Left cardiac atrium (tissue), 4 donors: Measurements from ENCODE around the gene NGFR. TPM values are rescaled to one million over a fixed set of nuclear protein-coding genes. Genes with fewer than 3 reads are reported as not detected.

Experiments
- ATAC-seq, 2 donors: fragments of 200-7000 bp; cut with Tn5 transposase; one replicate each; pipeline ENCODE4 v1.9.1; 2020; ENCODE audit warnings: mild to moderate bottlenecking in 2 of 2, moderate library complexity in 2 of 2
- DNase-seq: peaks from one replicate; pipeline ENCODE4 v3.0.0-alpha.2; 2020
- intact Hi-C, 2 donors: fragments of 100-400 bp; cut with DNase I; formaldehyde crosslinking; loops; one replicate each; pipeline versions ENCODE4 v1.14.1 to v1.15.1; 2022 to 2023
- long read RNA-seq: library from polyadenylated mRNA; unstranded; transcript quantifications from one replicate; pipeline ENCODE4 v2.0.0, GENCODE V29; 2021
- total RNA-seq, 2 donors: library from RNA; stranded (reverse); fragmentation: NEBNext Ultra II Directional; extraction: Animal tissue kit (Norgen Biotek cat#: 25700); gene quantifications; one replicate each; pipeline ENCODE4 v1.2.1, GENCODE V29; 2021
- donor health status: DM: no; HTN: yes; CAD: no.
- donor health status: DM: no; HTN: yes; CAD: no; lungs with severe emphysema.
- donor health status: DM: yes; HTN: yes; CAD: no.
- donor health status: Dilated cardiomyopathy.

NGFR gene
- total RNA-seq, result 10 to 100 TPM; 13.7 to 31.1 TPM
- long read RNA-seq, partial matches to known transcripts, result 13 of 13 reads
- long read RNA-seq, other reads (novel, unspliced or antisense), result 0 of 13 reads

- peak; percentile 57 for DNase-seq
Measured at GRCh38 chr17:49494986-49495841, at the start of gene NGFR. Gene NGFR, plus strand, starts transcription at chr17:49495293. Its CDS starts 125 bp downstream, at chr17:49495418.

GRCh38 chr17:49445591-49445990, 49.5 kb upstream of the NGFR start:
- intact Hi-C loops, result no loop called here
- DNase-seq, result no peak
- ATAC-seq, result no peak

More at GRCh38 chr17:49494986-49495841, at the start of gene NGFR:
- ATAC-seq, result peak; percentile 73 to 81
- intact Hi-C loops, result no loop called here

DNA sequence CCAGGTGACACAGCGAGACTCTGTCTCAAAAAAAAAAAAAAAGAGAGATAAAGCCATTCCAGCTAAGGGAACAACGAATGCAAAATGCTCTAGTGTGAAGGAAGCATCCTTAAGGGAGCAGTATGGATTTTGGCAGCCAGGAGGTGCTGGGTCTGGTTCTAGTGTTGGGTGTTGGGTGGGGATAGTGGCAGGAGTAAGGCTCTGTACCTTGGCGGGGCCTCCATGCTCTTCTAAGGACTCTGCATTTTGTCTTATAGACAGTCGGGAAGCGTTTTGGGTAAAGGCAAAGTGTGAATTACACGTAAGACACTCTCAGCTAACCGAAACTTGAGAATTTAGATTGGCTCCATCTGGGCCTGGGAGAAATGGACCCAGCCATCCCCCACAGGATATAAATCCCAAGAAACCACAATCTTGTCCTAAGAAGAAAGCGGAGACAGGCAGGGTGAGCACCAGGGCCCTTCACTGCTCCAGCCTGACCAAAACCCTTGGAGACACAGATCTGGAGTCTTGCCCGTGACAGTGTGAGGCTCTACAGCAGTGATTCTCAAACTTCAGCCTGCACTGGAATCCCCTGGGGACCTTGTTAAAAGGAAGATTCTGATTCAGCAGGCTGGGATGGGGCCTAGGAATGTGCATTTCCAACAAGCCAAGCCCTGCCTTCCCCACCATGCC, 47.3 kb upstream of the NGFR start:
- peak in 1 of 2 donors; percentile 54 for ATAC-seq
- DNase-seq, result no peak
- intact Hi-C loops, result no loop called here

DNA sequence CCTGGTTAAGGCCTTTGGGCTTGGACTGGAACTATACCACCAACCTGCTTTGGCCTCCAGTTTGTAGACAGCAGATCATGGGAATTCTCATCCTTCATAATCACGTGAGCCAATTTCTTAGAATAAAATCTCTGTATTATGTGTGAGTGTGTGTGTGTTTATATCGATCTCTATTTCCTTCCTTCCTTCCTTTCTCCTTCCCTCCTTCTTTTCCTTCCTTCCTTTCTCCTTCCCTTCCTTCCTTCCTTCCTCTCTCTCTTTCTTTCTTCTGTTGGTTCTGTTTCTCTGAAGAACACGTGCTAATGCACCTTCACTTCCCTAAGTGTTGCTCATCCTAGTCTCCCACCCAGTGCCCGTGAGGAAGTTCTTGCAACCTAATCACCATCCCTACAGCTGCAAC, 44.9 kb upstream of the NGFR start:
- ATAC-seq (no peak), DNase-seq (no peak)
- intact Hi-C loops, result no loop called here

DNA sequence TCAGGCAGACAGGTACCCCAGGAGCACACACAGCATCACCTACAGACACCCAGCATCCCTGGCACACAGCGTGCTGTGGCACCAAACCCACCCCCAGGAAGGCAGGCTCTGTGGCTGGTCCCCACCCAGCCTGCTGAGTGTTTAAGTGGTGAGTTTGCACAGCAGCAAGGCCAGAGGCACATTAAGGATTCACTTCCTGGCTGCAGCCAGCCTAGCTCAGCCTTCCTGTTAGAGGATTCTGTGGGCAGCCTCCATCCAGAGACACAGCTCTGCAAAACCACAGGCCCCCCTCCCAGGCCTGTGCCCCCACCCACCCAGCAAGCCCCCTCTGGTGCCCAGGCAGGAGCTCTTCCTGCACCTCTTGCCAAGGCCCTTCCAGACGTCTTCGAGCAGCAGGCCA, 44.4 kb upstream of the NGFR start:
- DNase-seq, result no peak
- ATAC-seq, result no peak
- intact Hi-C loops, result no loop called here

DNA sequence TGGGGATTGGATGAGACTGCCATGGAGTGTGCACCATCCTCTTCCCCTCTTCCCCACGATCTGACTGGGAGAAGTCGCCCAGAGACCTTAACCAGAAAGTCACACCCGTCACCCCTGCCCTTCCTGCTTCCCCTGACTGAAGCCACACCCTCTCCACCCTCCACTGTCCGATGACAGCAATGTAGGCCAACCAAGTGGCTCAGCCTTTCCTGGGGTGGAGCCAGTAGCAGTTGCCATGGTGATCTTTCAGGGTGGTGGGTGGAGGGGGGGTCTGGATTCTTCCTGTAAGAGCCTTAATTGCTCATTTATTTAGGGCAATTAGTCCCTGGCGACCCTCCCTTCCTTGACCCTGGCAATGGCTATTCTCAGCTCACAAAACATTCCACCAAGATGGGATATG, 42.9 kb upstream of the NGFR start:
- DNase-seq (no peak), ATAC-seq (peak in 1 of 2 donors; percentile 20)
- intact Hi-C loops, result no loop called here

DNA sequence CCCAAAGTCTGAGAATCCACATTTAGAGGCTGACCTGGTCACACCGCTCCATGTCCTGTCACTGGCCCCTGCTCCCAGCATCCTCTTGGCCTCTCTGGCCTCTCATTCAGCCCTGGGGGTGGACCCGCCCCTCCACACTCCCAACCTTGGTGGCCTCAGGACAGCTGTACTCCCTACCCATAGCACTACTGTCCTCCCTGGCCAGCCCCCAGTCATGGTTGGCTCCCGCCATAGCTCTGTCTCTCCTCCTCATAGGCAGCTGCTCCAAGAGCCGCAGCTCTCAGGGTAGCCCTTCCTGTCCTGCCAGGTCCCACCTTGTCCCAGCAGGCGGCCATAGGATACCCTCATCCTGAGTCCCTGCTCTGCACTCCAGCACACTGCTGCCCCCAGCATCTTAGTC, 42.4 kb upstream of the NGFR start:
- intact Hi-C loops, result no loop called here
- no peak for ATAC-seq
- DNase-seq, result no peak

DNA sequence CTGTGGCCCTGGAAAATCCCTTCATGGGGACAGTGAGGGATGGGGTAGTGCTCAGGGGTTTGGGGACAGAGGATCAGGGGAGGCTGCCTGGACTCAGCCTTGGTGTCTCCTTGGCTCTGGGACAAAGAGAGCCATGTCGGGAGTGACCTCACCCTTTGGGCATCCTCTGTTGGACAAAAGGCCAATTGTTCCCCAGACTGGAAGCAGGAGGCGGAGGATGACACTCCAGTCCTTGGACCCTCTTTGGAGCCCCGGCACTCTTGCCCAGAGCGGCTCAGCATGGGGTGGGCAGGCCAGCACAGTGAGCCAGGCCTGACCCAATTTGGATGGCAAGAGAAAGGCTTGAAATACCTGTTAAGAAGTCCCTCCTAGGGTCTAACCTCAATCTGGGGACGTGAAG, 41.0 kb upstream of the NGFR start:
- DNase-seq (no peak), ATAC-seq (peak in 1 of 2 donors; percentile 16)
- intact Hi-C loops, result no loop called here

DNA sequence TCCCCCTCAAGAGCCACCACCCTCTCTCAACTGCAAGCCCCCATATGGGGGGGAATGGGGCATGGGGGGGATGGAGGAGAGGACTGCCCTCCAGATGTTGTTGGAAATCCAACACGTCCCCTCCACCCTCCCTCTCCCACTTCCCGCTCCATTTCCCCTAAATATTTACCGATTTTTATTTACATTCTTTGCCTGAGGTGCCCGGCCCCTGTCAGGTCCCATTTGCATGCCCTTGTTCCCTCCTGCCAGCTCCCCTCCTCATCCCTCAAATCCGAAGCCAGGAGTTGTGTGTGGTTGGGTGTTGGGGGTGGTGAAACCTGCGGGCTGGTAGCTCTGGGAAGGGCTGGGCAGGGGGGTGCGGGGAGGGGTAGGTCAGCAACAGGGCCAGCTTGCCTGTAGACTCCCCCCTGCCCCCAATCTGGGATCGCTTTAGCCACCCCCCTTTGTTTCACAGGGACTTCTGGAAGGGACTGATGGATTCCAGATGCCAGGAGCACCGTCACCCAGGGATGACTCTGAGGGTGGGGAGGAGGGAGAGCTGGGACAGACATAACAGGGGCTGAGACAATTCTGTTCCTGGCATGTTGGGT, 39.7 kb upstream of the NGFR start:
- ATAC-seq (no peak), DNase-seq (no peak)
- intact Hi-C loops, result no loop called here

GRCh38 chr17:49456183-49456965, 38.7 kb upstream of the NGFR start:
- ATAC-seq, result peak in 1 of 2 donors; percentile 68
- peak; percentile 43 for DNase-seq
- intact Hi-C loops, result no loop called here

- DNase-seq (no peak), ATAC-seq (no peak)
- intact Hi-C loops, result no loop called here
Measured at GRCh38 chr17:49457564-49458535, 37.2 kb upstream of the NGFR start.

- DNase-seq (no peak), ATAC-seq (no peak)
- intact Hi-C loops, result no loop called here
Measured at GRCh38 chr17:49459401-49459984, 35.6 kb upstream of the NGFR start.

DNA sequence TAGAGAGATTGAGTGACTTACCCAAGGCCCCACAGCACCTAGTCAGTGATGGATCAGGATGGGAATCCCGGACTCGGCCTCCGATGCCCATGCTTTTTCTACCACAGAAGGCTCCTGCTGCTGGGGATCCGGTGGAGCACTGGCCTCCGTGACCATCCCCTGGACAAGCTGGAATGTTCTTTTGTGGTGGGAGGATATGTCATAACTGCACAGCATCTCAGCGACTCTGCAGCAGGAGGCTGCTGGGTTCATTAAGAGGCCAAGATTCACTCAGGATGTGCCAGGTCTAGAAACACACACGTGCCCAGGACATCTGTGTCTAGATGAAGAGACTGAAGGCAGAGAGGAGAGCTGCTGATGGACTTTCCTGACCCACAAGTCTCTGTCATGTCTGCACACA, 34.7 kb upstream of the NGFR start:
- intact Hi-C loops, result no loop called here
- no peak for DNase-seq
- ATAC-seq, result no peak

DNA sequence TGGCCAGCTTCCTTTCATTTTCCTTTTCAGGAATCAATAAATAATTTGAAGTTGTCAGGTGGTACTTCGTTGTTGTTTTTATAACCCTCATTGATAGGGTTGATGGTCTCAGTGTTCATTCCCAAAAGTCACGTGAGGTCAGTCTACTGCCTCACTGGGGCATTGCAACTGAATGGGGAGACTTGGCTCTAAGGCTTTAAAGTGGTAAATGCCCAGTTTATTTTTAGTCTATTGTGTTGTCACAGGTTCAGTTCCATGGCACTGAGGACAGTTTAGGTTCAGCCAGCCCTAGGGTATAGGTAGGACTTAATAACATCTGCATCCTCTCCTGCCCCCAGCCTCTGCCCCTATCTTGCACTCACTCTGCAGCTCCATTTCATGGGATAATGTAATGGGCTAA, 33.5 kb upstream of the NGFR start:
- ATAC-seq (no peak), DNase-seq (no peak)
- intact Hi-C loops, result no loop called here

- no peak for DNase-seq
- intact Hi-C loops, result no loop called here
- no peak for ATAC-seq
Measured at GRCh38 chr17:49464049-49464448, 31.0 kb upstream of the NGFR start.

DNA sequence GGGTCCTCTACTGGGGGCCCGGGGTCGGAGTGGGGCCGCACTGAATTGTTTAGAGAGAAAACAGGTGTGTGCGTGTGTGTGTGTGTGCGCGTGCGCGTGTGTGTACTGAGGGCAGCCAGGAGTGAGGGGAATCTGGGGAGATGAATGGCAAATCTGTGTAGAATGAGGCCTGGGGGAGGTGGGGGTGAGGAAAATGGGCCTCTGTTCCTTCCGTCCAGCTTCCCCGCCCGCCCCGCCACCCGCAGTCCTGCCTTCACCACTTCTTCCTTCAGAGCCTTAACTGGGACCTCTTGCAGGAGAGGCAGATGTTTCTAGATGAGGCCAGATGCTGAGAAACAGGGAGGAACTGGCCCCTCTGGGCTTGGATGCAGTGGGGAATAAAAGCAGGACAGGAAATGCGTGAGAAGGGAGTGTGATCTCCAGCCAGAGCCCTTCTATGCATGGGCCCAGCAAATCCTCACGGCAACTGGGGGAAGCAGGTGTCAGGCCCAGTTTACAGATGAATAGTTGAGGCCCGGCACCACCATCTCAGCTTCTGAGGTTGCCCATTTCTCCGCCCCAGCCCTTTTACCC, 29.7 kb upstream of the NGFR start:
- no peak for DNase-seq
- no peak for ATAC-seq
- intact Hi-C loops, result no loop called here

- no peak for DNase-seq
- intact Hi-C loops, result no loop called here
- no peak for ATAC-seq
Measured at GRCh38 chr17:49466436-49466835, 28.7 kb upstream of the NGFR start.

DNA sequence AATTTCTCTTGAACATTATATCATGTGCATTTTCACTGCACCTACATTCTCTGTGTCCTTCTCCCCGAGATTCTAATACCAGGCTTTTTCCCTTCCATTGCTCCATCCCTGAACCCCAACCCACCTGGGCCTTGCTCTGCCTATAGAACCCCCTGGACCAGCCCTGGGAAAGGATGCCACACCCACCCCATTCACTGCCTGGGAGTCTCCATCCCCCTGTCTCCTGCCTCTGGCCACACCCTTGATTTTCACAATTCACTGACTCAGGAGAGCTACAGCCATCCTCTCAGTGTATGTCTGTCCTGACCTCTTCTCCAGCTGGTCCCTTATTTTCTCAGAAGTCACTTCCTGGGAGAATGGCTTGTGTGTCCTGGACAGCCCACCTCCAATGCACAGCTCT, 27.9 kb upstream of the NGFR start:
- DNase-seq, result no peak
- intact Hi-C loops, result no loop called here

More for the DNA sequence above, 27.9 kb upstream of the NGFR start:
- no peak for ATAC-seq
